HG02763 (cell line): ENCODE measurements around the gene LRRC8A.
A peak's percentile ranks its signal among the peaks of the same experiment; 100 is the strongest.

ENCODE experiments used
- ATAC-seq: cut with Tn5 transposase; IDR thresholded peaks from one replicate; pipeline ENCODE4 v1.9.1; 2021; ENCODE audit warnings: mild to moderate bottlenecking, moderate library complexity; ENCODE audit not compliant: unreplicated experiment

LRRC8A gene

DNA sequence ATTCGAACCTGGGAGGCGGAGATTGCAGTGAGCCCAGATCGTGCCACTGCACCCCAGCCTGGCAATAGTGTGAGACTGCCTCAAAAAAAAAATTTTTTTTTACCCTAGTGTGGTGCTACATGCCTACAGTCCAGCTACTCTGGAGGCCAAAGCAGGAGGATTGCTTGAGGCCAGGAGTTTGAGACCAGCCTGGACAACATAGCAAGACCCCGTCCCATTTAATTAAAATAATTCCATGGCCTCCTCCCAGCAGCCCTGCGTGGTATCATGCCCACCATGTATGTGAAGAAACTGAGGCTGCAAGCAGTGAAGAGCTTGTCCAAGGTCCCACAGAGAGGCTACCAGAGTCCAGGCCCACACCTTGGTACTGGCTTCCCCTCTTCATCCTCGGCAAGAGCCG lies 19.4 kb downstream of the LRRC8A start:
- ATAC-seq = no peak

DNA sequence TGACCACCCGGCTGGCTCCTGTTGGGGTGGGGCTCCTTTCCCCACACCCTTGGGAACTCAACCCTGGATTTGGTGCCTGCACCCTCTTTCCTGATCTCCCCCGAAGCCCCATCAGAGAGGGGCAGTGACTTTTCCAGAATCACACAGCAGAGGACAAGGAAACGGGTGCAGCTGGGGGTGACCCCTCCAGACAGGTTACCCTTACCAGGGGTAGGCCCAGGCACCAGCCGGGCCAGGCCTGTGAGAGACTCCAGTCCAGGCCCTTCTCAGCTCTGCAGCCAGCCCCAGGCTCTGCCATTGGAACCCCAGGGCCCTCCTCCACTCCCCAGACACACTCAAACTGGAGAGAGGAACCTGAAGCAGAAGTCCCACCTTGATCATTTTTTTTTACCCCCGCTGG lies 19.9 kb downstream of the LRRC8A start:
- peak; percentile 12 for ATAC-seq

DNA sequence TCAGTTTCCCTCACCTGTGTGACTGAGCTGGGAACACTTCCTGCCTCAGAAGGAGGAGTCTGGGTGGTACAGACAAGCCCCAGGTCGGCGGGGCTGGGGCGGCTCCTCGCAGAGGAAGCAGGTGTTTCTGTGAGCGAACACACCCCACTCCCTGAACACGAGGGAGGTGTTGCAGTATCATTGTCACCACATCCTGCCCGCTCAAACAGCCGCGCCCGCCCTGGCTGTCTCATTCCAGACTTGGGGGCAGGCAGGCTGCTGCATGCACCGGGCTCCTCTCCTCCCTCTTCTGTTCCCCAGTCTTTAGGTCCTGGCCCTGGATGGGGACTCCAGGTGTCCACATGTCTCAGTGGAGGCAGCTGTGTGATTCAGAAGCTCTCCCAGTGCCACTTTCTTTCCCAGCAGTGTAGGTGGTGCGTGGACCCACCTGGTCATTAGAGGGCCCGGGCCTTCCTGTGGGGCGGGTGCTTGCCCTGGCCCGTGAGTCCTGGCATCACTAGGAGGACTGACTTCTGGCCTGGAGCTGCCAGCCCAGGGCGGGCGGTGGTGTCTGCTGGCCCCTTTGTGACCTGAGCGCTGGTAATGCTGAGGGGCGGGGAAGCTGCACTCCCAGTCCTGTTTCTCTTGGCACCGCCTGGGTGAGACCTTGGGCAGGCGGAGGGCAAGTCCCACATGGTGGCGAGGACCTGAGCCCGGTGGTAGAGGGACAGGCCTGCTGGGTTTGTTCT lies 20.6 kb downstream of the LRRC8A start:
- ATAC-seq = peak; percentile 77

DNA sequence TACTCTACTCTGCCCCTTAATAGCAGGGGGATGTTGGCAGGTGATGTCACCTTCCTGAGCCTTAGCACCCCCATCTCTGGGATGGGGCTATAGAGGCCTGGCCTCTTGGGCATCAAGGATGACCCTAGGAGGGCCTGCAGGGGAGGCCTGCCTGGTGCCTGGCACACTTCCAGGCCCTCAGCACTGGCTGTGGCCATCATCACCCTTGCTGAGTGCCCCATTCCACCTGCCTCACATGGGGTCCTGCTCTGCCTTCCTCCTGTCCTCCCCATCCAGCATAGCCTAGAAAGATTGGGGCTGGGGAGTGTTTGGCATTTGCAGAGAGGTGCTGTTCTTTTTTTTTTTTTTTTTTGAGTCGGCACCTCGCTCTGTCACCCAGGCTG lies 21.1 kb downstream of the LRRC8A start:
- ATAC-seq = no peak

DNA sequence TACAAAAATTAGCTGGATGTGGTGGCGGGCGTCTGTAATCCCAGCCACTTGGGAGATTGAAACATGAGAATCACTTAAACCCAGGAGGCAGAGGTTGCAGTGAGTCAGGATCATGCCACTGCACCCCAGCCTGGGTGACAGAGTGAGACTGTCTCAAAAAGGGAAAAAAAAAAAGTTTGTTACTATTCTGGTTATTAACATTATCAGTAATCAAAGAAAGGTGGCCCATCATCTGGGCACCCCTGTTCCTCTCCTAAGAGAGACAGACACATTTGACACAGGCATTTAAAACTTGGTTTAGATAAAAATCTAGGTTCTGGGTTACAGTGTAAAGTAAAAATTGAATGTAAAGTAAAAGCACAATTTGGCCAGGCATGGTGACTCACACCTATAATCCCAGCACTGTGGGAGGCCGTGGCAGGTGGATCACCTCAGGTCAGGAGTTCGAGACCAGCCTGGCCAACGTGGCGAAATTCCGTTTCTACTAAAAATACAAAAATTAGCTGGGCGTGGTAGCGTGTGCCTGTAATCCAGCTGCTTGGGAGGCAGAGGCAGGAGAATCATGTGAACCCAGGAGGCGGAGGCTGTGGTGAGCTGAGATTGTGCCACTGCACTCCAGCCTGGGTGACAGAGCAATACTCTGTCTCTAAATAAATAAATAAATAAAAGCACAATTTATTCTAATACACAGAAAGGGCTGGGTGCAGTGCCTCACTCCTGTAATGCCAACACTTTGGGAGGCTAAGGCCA lies 22.1 kb downstream of the LRRC8A start:
- ATAC-seq = no peak

DNA sequence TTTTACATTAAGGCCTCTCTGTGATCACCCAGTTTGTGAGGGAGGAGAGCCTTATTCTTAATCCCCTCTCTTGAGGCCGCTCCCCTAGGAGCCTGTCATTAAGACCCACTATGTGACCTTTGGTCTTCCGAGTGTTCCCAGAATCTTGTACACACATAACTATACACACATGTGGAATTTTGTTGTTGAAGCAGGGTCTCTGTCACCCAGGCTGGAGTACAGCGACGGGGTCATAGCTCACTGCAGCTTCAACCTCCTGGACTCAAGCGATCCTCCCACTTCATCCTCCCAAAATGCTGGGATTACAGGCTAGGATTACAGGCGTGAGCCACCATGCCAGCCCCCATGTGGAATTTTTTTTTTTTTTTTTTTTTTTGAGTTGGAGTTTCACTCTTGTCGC lies 24.0 kb downstream of the LRRC8A start:
- no peak for ATAC-seq

DNA sequence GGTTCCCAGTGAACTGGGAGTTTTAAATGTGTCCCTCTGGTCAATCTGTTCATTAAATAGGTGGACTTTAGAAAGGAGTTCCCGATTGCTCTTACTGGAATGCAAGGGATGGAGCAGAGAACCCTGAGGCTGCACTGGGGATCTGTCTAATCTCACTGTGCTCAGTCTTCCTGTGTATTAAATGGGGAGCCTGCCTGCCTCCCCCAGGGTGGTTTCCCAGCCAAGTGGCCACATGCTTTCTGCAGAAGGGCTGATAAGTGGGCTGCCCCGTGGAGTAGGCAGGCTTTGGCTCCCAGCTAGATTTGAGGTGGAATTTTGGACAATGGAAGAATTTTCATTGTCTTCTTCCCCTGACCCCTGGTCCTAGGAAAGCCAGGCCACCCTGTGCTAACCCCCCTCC lies 24.8 kb downstream of the LRRC8A start:
- no peak for ATAC-seq

DNA sequence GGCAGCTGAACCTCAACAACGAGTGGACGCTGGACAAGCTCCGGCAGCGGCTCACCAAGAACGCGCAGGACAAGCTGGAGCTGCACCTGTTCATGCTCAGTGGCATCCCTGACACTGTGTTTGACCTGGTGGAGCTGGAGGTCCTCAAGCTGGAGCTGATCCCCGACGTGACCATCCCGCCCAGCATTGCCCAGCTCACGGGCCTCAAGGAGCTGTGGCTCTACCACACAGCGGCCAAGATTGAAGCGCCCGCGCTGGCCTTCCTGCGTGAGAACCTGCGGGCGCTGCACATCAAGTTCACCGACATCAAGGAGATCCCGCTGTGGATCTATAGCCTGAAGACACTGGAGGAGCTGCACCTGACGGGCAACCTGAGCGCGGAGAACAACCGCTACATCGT lies 26.4 kb downstream of the LRRC8A start:
- ATAC-seq = no peak

DNA sequence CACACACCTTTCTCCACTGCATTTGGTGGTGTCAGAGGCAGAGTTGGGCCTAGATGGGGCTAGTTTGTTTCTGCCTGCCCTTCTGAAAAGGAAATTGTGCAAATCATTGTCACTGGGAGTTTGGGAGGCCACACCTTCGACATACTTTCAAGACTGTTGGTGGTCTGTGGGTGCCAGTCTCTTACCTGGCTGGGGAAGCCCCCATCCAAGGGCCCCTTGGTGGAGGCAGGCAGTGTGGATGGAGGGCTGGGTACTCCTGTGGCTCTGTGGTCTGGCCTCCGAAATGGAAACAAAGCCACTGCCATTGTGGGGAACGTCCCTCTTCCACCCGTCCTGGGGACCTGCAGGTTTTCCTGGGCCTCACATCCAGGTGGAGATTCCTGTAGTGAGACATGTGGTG lies 27.9 kb downstream of the LRRC8A start:
- no peak for ATAC-seq

DNA sequence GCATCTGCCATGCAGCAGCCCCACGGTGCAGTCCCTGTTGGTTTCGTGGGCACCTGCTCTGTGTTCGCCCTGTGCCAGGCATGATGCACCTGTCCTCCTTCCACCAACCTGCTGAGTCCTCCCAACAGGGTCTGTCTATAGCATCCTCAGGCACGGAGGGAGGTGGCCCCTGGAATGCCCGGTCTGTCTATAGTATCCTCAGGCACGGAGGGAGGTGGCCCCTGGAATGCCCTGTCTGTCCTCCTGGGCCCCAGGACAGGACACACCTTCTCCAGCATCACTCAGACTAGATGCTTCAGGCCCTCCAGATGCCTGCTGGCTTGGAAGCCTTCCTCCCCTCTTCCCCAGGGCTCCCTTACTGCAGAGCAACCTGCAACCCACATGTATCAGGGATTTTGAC lies 29.0 kb downstream of the LRRC8A start:
- no peak for ATAC-seq

DNA sequence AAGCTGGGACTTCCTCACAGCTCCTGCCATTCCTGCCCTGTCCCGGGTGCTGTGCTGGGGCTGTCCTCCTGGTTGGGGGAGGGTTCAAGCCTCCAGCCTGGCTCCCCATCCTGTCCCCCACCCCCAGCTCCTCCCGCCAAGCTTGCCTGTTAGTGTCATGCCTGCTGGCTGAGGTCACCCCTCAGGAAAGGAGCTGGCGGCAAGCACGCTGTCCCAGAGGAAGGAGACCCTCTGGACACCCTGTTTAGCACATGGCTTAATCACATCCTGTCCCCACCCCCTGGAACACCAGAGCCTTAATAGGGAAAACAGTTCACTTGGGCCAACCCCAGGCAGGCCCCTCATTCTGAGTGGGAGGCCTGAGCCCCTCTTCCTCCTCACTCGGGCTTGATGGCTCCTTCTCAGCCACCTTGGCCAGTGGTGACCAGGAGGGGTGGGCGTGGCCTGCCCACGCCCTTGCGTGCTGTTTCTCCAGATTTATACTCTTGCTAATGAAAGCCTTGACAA lies 29.6 kb downstream of the LRRC8A start:
- ATAC-seq = no peak

DNA sequence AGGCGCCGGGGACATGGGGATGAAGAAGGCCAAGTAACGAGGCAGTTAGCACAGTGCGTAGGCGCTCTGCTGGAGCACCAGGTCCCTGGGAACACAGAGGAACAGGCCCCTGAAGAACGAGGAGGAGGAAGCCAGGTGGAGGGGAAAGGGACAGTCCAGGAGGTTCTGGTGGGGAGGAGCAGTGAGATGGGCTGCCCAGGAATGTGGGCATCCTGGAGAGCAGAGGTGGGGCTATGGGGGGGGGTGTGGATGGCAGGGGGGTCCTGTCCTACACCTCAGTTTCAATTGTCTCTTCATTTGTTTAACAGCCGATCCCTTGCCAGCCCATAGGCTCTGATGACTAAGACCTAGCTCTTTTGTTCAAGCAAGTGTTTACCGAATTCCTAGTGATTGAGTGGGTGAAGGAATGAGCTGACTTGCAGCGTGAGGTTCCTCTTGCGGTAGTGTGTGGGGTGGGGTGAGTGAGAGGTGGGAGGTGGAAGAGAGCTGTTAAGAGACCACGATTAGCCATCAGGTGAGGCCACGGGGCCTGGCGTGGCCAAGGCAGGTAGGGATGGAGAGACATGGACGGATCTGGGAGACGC lies 30.4 kb downstream of the LRRC8A start:
- ATAC-seq = no peak

DNA sequence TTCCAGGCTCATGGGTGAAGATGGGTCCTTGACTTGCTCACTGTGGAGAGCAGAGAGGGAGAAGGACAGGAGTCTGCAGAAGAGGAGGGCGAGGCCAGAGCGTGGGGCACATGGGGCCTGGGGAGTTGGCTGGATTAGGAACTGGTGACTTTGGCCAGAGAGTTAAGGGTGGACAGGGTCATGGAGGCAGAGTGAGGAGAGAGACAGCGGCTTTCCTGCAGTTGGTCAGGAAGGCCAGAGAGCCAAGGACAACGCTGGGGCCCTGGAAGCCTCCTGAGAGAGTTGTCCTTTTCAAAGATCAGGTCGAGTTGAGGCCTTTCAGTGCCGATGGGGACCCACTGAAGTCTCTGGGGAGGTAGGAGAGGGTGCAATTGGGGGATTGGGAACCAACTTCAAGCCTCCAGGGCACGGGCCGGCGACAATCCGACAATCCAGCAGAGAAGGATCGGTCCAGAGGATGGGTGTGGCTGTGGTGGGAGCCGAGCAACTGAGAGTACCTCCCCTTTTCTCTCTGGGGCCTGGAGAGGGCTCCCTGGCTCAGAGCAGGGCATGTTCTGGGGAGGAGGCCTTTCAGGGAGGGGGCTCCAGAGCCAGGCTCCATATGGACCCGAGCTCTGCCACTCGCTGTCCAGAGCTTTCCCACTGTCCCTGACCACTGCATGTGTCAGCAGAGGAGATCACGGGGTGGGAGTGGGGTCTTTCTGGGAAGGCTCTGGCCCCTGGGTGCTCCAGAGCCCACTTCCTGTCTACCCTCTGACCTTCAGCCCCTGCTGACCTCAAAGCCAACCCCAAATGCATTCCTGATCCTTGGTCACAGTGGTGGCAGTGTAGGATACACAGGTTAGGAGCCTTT lies 31.3 kb downstream of the LRRC8A start:
- ATAC-seq = no peak

DNA sequence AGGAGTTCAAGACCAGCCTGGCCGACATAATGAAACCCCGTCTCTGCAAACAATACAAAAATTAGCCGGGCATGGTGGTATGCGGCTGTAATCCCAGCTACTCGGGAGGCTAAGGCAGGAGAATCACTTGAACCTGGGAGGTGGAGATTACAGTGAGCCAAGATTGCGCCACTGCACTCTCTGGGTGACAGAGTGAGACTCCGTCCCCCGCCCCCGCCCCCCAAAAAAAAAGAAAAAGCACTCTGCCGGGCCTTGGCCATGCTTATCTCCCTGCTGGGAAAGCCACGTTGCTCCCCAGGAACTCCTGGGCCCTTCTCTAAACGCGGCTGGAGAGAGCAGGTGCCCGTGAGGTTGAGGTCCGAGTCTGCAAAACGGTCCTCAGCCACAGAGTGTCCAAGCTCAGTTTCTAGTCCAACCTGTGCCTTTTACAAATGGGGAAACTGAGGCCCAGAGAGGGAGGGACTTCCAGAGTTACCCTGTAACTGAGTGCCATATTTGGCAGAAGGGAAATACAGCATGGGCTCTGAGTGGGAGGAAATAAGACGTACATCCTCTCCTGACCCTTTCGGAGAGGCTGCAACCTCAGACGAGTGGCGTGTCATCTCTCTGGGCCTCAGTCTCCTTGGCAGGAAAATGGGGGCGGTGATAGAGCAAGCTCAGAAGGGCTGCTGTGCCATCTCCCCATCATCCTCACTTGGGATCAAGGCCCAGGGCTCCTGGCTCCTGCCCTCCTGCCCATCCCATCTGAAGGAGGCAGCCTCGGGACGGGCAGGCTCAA lies 32.3 kb downstream of the LRRC8A start:
- ATAC-seq = no peak

DNA sequence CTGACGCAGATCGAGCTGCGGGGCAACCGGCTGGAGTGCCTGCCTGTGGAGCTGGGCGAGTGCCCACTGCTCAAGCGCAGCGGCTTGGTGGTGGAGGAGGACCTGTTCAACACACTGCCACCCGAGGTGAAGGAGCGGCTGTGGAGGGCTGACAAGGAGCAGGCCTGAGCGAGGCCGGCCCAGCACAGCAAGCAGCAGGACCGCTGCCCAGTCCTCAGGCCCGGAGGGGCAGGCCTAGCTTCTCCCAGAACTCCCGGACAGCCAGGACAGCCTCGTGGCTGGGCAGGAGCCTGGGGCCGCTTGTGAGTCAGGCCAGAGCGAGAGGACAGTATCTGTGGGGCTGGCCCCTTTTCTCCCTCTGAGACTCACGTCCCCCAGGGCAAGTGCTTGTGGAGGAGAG lies 34.3 kb downstream of the LRRC8A start:
- no peak for ATAC-seq

DNA sequence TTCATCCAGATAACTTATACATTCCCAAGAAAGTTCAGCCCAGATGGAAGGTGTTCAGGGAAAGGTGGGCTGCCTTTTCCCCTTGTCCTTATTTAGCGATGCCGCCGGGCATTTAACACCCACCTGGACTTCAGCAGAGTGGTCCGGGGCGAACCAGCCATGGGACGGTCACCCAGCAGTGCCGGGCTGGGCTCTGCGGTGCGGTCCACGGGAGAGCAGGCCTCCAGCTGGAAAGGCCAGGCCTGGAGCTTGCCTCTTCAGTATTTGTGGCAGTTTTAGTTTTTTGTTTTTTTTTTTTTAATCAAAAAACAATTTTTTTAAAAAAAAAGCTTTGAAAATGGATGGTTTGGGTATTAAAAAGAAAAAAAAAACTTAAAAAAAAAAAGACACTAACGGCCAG lies 34.8 kb downstream of the LRRC8A start:
- no peak for ATAC-seq

DNA sequence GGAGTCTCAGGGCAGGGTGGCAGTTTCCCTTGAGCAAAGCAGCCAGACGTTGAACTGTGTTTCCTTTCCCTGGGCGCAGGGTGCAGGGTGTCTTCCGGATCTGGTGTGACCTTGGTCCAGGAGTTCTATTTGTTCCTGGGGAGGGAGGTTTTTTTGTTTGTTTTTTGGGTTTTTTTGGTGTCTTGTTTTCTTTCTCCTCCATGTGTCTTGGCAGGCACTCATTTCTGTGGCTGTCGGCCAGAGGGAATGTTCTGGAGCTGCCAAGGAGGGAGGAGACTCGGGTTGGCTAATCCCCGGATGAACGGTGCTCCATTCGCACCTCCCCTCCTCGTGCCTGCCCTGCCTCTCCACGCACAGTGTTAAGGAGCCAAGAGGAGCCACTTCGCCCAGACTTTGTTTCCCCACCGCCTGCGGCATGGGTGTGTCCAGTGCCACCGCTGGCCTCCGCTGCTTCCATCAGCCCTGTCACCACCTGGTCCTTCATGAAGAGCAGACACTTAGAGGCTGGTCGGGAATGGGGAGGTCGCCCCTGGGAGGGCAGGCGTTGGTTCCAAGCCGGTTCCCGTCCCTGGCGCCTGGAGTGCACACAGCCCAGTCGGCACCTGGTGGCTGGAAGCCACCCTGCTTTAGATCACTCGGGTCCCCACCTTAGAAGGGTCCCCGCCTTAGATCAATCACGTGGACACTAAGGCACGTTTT lies 35.4 kb downstream of the LRRC8A start:
- no peak for ATAC-seq

DNA sequence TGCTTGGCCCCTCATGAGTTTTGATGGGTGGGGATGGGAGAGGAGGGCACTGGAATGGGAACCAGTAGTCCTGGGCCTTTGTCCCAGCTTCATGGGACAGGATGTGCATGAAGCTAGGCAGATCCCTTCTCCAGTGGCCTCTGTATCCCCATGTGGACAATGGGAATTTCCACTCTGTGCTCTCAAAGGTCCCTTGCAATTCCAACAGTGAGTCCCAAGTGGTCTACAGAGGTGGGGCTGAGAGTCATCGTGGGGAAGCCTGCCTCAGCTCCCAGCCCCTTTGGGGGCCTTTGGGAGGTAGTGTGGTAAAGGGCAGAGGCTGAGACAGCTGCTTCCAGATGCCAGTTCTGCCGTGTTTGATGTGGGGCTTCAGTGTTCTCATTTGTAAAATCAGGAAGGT lies 37.0 kb downstream of the LRRC8A start:
- ATAC-seq = no peak

DNA sequence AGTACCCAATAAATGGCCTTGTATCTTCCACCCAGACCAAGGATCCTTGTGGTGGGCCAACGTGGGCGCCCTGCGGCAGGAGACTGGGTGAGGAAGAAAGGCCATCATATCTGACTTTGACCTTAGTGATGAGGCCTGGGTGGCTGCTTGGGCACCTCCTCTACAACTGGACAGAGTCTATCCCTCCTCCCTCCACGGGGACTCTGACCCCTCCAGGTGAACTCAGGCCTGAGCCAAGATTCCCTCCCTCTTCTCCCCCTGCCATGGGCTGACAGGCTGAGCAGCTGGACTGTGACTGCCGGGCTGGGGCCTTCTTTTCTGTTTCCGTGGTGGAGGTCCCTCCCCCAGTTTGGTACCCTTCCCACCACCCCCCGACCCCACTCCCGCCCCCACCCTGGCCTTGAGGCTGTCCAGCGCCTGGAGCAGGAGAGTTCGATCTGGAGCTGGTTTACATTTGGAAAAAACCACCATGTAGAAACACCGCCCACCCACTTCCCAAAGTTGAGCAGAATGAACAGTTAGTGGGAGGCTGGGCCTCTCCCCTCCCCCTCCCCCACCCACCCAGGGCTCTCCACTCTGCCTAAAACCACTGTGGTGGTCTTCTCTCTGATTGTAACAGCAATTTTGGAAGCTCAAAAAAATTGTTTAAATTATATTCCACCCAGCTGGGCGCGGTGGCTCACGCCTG lies 37.6 kb downstream of the LRRC8A start:
- no peak for ATAC-seq
